Progenitor cell of endocrine pancreas (in vitro differentiated cells): ENCODE data around the gene SHTN1. TPM values are rescaled to one million over a fixed set of nuclear protein-coding genes. Genes with fewer than 3 reads are reported as not detected.
A peak's percentile ranks its signal among the peaks of the same experiment; 100 is the strongest.

Experiments
- DNase-seq: peaks from one replicate; pipeline ENCODE4 v3.0.0; 2021; ENCODE audit warnings: low spot score; ENCODE audit not compliant: unreplicated experiment
- H3K27ac Mint-ChIP-seq: 2 replicates; pipeline ENCODE4 v1.8.0; 2021; ENCODE audit warnings: mild to moderate bottlenecking, moderate library complexity, mixed read lengths
- H3K27me3 Mint-ChIP-seq: 2 replicates; pipeline ENCODE4 v1.8.0; 2021; ENCODE audit warnings: mixed read lengths
- H3K36me3 Mint-ChIP-seq: 2 replicates; pipeline ENCODE4 v1.8.0; 2022; ENCODE audit warnings: mixed read lengths; ENCODE audit not compliant: insufficient read depth
- H3K4me1 Mint-ChIP-seq: 2 replicates; pipeline ENCODE4 v1.8.0; 2021; ENCODE audit warnings: low read depth, mixed read lengths
- H3K4me3 Mint-ChIP-seq: 2 replicates; pipeline ENCODE4 v1.8.0; 2021; ENCODE audit warnings: low read depth, mild to moderate bottlenecking, moderate library complexity, mixed read lengths
- H3K9me3 Mint-ChIP-seq: 2 replicates; pipeline ENCODE4 v1.8.0; 2021; ENCODE audit warnings: low read depth, mixed read lengths
- CTCF ChIP-seq: fragments of 200-600 bp; sonication (generic); IDR thresholded peaks from one replicate; pipeline ENCODE4 v1.5.0; 2021; ENCODE audit warnings: antibody characterized with exemption, mild to moderate bottlenecking; ENCODE audit not compliant: unreplicated experiment
- total RNA-seq: library from RNA; stranded (reverse); gene quantifications from 2 replicates; pipeline ENCODE4 v1.2.1, GENCODE V29; 2021

The SHTN1 gene
- total RNA-seq, 1 donor from 2014 or later = 46.9 TPM

GRCh38 chr10:116889066-116889465, 115.9 kb downstream of the SHTN1 start:
- no peak for DNase-seq
- peaks cover 11% of the 10 kb centered on the region for H3K4me1 Mint-ChIP-seq
- TF ChIP-seq CTCF = no peak
- no peaks in the 10 kb centered on the region for H3K27me3 Mint-ChIP-seq
- H3K9me3 Mint-ChIP-seq = no peaks in the 10 kb centered on the region
- H3K36me3 Mint-ChIP-seq = peaks cover 2% of the 10 kb centered on the region
- H3K4me3 Mint-ChIP-seq = no peak overlapping the region
- H3K27ac Mint-ChIP-seq = no peak overlapping the region

- Mint-ChIP-seq H3K9me3 (no peaks in the 10 kb centered on the region), H3K27me3 (no peaks in the 10 kb centered on the region), H3K36me3 (peaks cover 2% of the 10 kb centered on the region), H3K4me1 (peaks cover 7% of the 10 kb centered on the region), H3K4me3 (no peak overlapping the region), H3K27ac (peak overlapping the region; percentile 45)
- no peak for TF ChIP-seq CTCF
- no peak for DNase-seq
Observed at GRCh38 chr10:116888380-116889055, 116.5 kb downstream of the SHTN1 start.

DNA sequence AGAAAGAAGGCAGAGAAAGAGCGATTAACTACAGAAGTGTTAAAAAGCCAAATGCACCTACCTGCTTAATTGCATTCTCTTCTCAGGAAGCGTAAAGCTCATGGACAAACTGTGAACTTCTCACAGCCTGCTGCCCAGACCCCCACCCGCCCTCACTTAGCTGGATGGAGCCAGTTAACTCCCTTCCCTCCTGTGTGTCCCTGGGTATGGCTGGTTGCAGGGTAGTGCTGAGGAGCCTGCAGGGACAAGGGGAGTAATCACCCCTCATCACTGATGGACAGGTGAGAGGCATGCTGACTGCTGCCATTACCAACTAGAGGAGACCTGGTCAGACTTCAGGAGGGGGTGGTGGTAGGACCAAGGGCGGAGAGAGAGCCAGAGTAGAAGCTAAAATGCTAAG, 118.2 kb downstream of the SHTN1 start:
- no peak overlapping the region for H3K27ac Mint-ChIP-seq
- no peak overlapping the region for H3K4me3 Mint-ChIP-seq

DNA sequence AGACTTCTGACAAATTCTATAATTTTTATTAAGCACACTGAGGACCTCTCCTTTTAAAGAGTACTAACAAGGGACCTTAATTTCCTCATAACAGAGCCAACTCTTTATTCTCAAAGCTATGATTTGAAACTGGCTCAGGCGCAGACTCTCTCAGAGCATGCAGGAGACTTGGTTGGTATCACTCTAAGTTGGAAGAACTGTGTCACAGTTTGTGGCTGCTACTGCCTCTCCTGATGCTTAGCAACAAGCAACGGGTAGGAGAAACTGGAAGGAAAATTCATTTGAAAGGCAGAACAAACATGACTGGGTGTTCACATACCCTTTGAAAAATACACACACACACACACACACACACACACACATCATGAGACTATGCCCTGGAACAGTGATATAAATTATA, 122.3 kb downstream of the SHTN1 start:
- Mint-ChIP-seq H3K4me1 (no peaks in the 10 kb centered on the region), H3K36me3 (no peaks in the 10 kb centered on the region), H3K27ac (no peak overlapping the region), H3K4me3 (no peak overlapping the region), H3K9me3 (no peaks in the 10 kb centered on the region), H3K27me3 (no peaks in the 10 kb centered on the region)
- TF ChIP-seq CTCF = no peak
- no peak for DNase-seq

More for the DNA sequence above, 118.2 kb downstream of the SHTN1 start:
- H3K27me3 Mint-ChIP-seq = no peaks in the 10 kb centered on the region
- H3K9me3 Mint-ChIP-seq = no peaks in the 10 kb centered on the region
- peaks cover 1% of the 10 kb centered on the region for H3K4me1 Mint-ChIP-seq
- no peak for TF ChIP-seq CTCF
- peaks cover 2% of the 10 kb centered on the region for H3K36me3 Mint-ChIP-seq
- no peak for DNase-seq

GRCh38 chr10:116880716-116881482, 124.1 kb downstream of the SHTN1 start:
- H3K9me3 Mint-ChIP-seq = no peaks in the 10 kb centered on the region
- H3K4me3 Mint-ChIP-seq = no peak overlapping the region
- H3K27ac Mint-ChIP-seq = no peak overlapping the region
- no peaks in the 10 kb centered on the region for H3K27me3 Mint-ChIP-seq
- no peak for TF ChIP-seq CTCF
- no peak for DNase-seq
- no peaks in the 10 kb centered on the region for H3K4me1 Mint-ChIP-seq
- no peaks in the 10 kb centered on the region for H3K36me3 Mint-ChIP-seq
